HUDEP-2 (cell line): Measurements from ENCODE around the gene MAL.

Experiments used
- DNase-seq, 76 experiments: peaks; one replicate each; lab custom pipeline; 2025; ENCODE audit not compliant: unreplicated experiment in 76 of 76; lab: John Stamatoyannopoulos, UW

Gene MAL

GRCh38 chr2:94996305-94997100, 29.0 kb upstream of the MAL start:
- DNase-seq, result no peak

- no peak for DNase-seq
Observed at GRCh38 chr2:94997981-94998930, 27.3 kb upstream of the MAL start.

GRCh38 chr2:94999431-94999883, 26.1 kb upstream of the MAL start:
- no peak for DNase-seq

GRCh38 chr2:95001051-95001562, 24.4 kb upstream of the MAL start:
- no peak for DNase-seq

- no peak for DNase-seq
Observed at GRCh38 chr2:95001701-95002100, 23.8 kb upstream of the MAL start.

GRCh38 chr2:95002498-95002897, 23.0 kb upstream of the MAL start:
- no peak for DNase-seq

- no peak for DNase-seq
Observed at GRCh38 chr2:95004287-95004686, 21.2 kb upstream of the MAL start.

- DNase-seq, result no peak
Observed at GRCh38 chr2:95004711-95005110, 20.8 kb upstream of the MAL start.

- no peak for DNase-seq
Observed at GRCh38 chr2:95005726-95006125, 19.8 kb upstream of the MAL start.

GRCh38 chr2:95006588-95006987, 18.9 kb upstream of the MAL start:
- no peak for DNase-seq

GRCh38 chr2:95007031-95007609, 18.4 kb upstream of the MAL start:
- DNase-seq, result no peak

GRCh38 chr2:95007822-95008221, 17.7 kb upstream of the MAL start:
- no peak for DNase-seq

- no peak for DNase-seq
Observed at GRCh38 chr2:95008306-95008705, 17.2 kb upstream of the MAL start.

- DNase-seq, result no peak
Observed at GRCh38 chr2:95008996-95009395, 16.5 kb upstream of the MAL start.

- DNase-seq, result no peak
Observed at GRCh38 chr2:95009412-95009811, 16.1 kb upstream of the MAL start.

GRCh38 chr2:95010126-95010525, 15.4 kb upstream of the MAL start:
- no peak for DNase-seq

- DNase-seq, result no peak
Observed at GRCh38 chr2:95010718-95011117, 14.8 kb upstream of the MAL start.

GRCh38 chr2:95012881-95013550, 12.5 kb upstream of the MAL start:
- no peak for DNase-seq

GRCh38 chr2:95013726-95014125, 11.8 kb upstream of the MAL start:
- no peak for DNase-seq

- DNase-seq, result no peak
Observed at GRCh38 chr2:95014126-95014708, 11.3 kb upstream of the MAL start.
